ENCODE data around the gene FBXO7. TPM values are rescaled to one million over a fixed set of nuclear protein-coding genes. Genes with fewer than 3 reads are reported as not detected.

FBXO7 gene
- total and polyA plus RNA-seq, 2 of the 4 experiments (the other 2 are of a cell fraction) = 71.5 TPM

- Histone ChIP-seq H3K27me3 (ENCODE audit: control insufficient read depth, insufficient read depth, low read length) (no peaks in the 10 kb centered on the region), H2BK5ac (ENCODE audit: low read depth, low read length, poor library complexity, severe bottlenecking) (no peak overlapping the region), H3K4me2 (ENCODE audit: low read depth, low read length) (no peak overlapping the region), H4K20me1 (ENCODE audit: insufficient read depth, low read length) (no peaks in the 10 kb centered on the region), H3K4me3 (ENCODE audit: insufficient read depth, low read depth, low read length) (no peak overlapping the region), H2AK5ac (ENCODE audit: low read depth, low read length) (no peak overlapping the region), H3K56ac (ENCODE audit: extremely low read depth, insufficient read depth, low read length) (no peak overlapping the region), H4K8ac (ENCODE audit: low read depth in 2 of 2, low read length in 2 of 2) (no peak overlapping the region), H2BK15ac (ENCODE audit: low read depth, low read length) (no peak overlapping the region), H3K27ac (ENCODE audit: insufficient read depth, low read length) (no peak overlapping the region), H4K5ac (ENCODE audit: low read depth, low read length) (no peak overlapping the region; the same call in 1 of the 2 replicates), H2AFZ (replicated peaks; ENCODE audit: low read length, poor library complexity) (no peak overlapping the region), H3K36me3 (ENCODE audit: control insufficient read depth, insufficient read depth, low read length) (no peaks in the 10 kb centered on the region), H4K91ac (ENCODE audit: insufficient read depth, low read depth, low read length) (no peak overlapping the region), H3K4ac (ENCODE audit: low read depth, low read length) (no peak overlapping the region), H2BK120ac (ENCODE audit: low read depth, low read length) (no peak overlapping the region), H3K79me1 (ENCODE audit: low read depth in 1 of 2, low read length in 2 of 2) (0 out of 4 replicates have a peak, but pooled peaks cover 0 to 5% of the 10 kb centered on the region in 2 experiments), H3K4me1 (ENCODE audit: control insufficient read depth, insufficient read depth, low read length) (peaks cover 16% of the 10 kb centered on the region), H3K18ac (ENCODE audit: low read depth, low read length) (no peak overlapping the region), H3K9me1 (ENCODE audit: insufficient read depth, low read length) (peaks cover 6% of the 10 kb centered on the region; the same call in 1 of the 2 replicates), H2AK9ac (replicated peaks; ENCODE audit: low read depth, low read length, poor library complexity) (no peak overlapping the region), H3K9ac (ENCODE audit: low read depth, low read length) (no peak overlapping the region), H3K14ac (replicated peaks; ENCODE audit: low read depth, low read length) (no peak overlapping the region), H3K23ac (ENCODE audit: low read depth, low read length) (no peak overlapping the region), H2BK20ac (ENCODE audit: low read depth, low read length) (no peak overlapping the region), H3K9me3 (ENCODE audit: control insufficient read depth, insufficient read depth, low read length) (no peaks in the 10 kb centered on the region)
- no peak for ATAC-seq (ENCODE audit: low read depth)
- dilution Hi-C loops (cut with HindIII; ENCODE audit: low sequenced_read_pairs, unreplicated experiment) = no loop called here
- 86% methylated on average over 9 of the region's 9 CpGs; no CpG with 5 or more reads in 1 of the 2 experiments for WGBS, 2 experiments (ENCODE audit: extremely low coverage in 2 of 2, insufficient read length in 1 of 2)
- intact Hi-C loops (cut with micrococcal nuclease) = no loop called here
- DNase-seq = no peak
- ChIA-PET POLR2A (ENCODE audit: unreplicated experiment) (no interaction called here), CTCF (interaction anchor here (0.8 to 2.9 kb wide), 8 partner anchors 10 to 464 kb away, joined by 3 to 36 read pairs (median 4); no protein-coding TSS in a partner anchor)
- TF ChIP-seq CEBPB (IDR thresholded peaks at IDR 0.05; ENCODE audit: low read depth, low read length) = no peak
- TF ChIP-seq MXI1 (IDR thresholded peaks at IDR 0.05; ENCODE audit: borderline replicate concordance, low read depth, low read length) = no peak
- TF ChIP-seq CHD1 (IDR thresholded peaks at IDR 0.05; ENCODE audit: low read depth, low read length) = no peak
- no peak for TF ChIP-seq RFX5 (IDR thresholded peaks at IDR 0.05; ENCODE audit: low read depth, low read length)
- no peak for TF ChIP-seq ELK1 (IDR thresholded peaks at IDR 0.05; ENCODE audit: borderline replicate concordance, low read depth, low read length)
- no peak for TF ChIP-seq MAZ (IDR thresholded peaks at IDR 0.05; ENCODE audit: borderline replicate concordance, low read depth, low read length)
- no peak for TF ChIP-seq USF2 (IDR thresholded peaks at IDR 0.05; ENCODE audit: low read depth, low read length)
- TF ChIP-seq RAD21 (IDR thresholded peaks at IDR 0.05; ENCODE audit: low read length) = no peak
- TF ChIP-seq SMC3 (IDR thresholded peaks at IDR 0.05; ENCODE audit: low read depth, low read length) = no peak
- TF ChIP-seq POLR2A (IDR thresholded peaks at IDR 0.05; ENCODE audit: low read depth, low read length) = no peak
- BruUV-seq (replicated peaks) = no TSS peak
- in situ Hi-C loops (cut with MboI; ENCODE audit: low sequenced_read_pairs) = loop anchor here (5.0 kb wide), 3 partner anchors 99 to 459 kb away; no protein-coding TSS in a partner anchor
Observed at GRCh38 chr22:32528316-32528715, 53.7 kb downstream of the FBXO7 start.
